ENCODE data around the gene LSAMP. TPM values are rescaled to one million over a fixed set of nuclear protein-coding genes. Genes with fewer than 3 reads are reported as not detected.

Gene LSAMP
- total RNA-seq, 1 donor from 2014 or later, result 24.6 TPM

- no peak for ATAC-seq
- TF ChIP-seq CTCF (IDR thresholded peaks at IDR 0.05), result no peak
- no peak for DNase-seq
Measured at GRCh38 chr3:116005404-116005803, 439.9 kb downstream of the LSAMP start.

GRCh38 chr3:116002235-116002634 lies 443.1 kb downstream of the LSAMP start:
- no peak overlapping the region for H3K27ac ChIP-seq
- no peaks in the 10 kb centered on the region for H3K4me1 ChIP-seq
- TF ChIP-seq CTCF (IDR thresholded peaks at IDR 0.05), result no peak
- H3K36me3 ChIP-seq, result no peaks in the 10 kb centered on the region
- DNase-seq (no peak), ATAC-seq (no peak)
- H3K4me3 ChIP-seq, result no peak overlapping the region
- intact Hi-C loops (cut with DNase I), result no loop called here
- H3K27me3 ChIP-seq, result no peaks in the 10 kb centered on the region
- H3K9me3 ChIP-seq, result no peaks in the 10 kb centered on the region

More at GRCh38 chr3:116005404-116005803, 439.9 kb downstream of the LSAMP start:
- no peaks in the 10 kb centered on the region for H3K27me3 ChIP-seq
- no peaks in the 10 kb centered on the region for H3K9me3 ChIP-seq
- H3K27ac ChIP-seq, result no peak overlapping the region
- no peak overlapping the region for H3K4me3 ChIP-seq
- intact Hi-C loops (cut with DNase I), result no loop called here
- H3K4me1 ChIP-seq, result no peaks in the 10 kb centered on the region
- H3K36me3 ChIP-seq, result no peaks in the 10 kb centered on the region

DNA sequence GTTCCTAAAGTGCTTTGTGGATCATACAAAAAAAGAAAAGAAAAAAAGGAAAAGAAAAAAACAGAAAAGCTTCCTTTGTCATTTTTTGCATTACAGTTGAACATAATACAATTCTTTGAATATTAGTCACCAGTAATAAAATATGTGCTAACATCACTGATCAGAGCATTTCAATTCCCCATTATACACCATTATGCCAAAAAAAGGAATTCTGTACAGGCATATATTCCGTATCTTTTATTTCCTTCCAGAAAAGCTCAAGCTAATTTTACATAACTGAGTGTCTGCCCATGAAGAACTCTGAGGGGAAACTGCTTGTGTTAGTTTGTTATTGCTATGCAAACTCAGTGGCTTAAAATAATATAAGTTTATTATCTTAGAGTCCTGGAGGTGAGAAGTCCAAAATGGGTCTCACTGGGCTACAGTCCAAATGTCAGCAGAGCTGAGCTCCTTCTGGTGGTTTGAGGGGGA lies 444.1 kb downstream of the LSAMP start:
- no peak for DNase-seq

DNA sequence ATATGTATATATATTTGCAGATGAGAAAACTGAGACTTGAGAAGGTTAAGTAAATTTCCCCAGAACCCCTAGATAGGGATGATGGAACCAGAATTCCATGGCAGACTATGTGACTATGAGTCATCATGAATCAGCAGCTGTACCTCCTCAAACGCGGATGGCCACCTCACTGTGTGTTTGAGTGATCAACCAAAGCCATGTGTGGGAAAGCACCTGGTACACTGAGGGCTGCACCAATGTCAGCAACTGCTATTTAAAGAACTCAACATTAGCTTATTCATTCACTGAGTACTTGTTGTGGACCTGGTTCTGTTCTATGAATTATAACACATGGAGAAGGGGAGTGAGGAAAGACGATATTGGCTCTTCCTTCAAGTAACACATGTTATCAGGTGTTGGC lies 445.0 kb downstream of the LSAMP start:
- DNase-seq (no peak), ATAC-seq (no peak)
- intact Hi-C loops (cut with DNase I), result no loop called here
- no peak for TF ChIP-seq CTCF (IDR thresholded peaks at IDR 0.05)
- no peaks in the 10 kb centered on the region for H3K27me3 ChIP-seq
- H3K4me3 ChIP-seq, result no peak overlapping the region
- H3K9me3 ChIP-seq, result no peaks in the 10 kb centered on the region
- no peaks in the 10 kb centered on the region for H3K4me1 ChIP-seq
- H3K36me3 ChIP-seq, result no peaks in the 10 kb centered on the region
- no peak overlapping the region for H3K27ac ChIP-seq

More for the DNA sequence above, 444.1 kb downstream of the LSAMP start:
- no peaks in the 10 kb centered on the region for H3K36me3 ChIP-seq
- H3K27me3 ChIP-seq, result no peaks in the 10 kb centered on the region
- H3K4me3 ChIP-seq, result no peak overlapping the region
- TF ChIP-seq CTCF (IDR thresholded peaks at IDR 0.05), result no peak
- H3K4me1 ChIP-seq, result no peaks in the 10 kb centered on the region
- no peaks in the 10 kb centered on the region for H3K9me3 ChIP-seq
- intact Hi-C loops (cut with DNase I), result no loop called here
- H3K27ac ChIP-seq, result no peak overlapping the region
- ATAC-seq, result no peak

DNA sequence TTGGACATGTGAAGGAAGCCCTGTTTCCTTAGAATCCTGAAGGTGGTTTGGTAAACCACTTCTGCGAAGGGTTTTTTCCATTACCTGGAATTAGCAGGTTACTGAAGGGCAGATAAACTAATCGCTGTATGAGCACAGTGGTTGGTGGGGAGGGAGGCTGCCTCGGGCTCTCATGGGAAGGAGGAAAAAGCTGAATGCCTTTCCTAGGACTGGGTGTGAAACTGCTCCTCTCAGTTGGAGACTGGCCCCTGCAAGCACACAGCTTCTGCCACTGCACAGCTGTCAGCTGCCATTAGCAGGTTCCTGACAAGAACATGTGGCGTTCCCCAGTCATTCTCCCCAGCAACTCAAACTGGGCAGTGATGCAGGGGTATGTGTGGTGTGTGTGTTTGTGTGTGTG lies 445.7 kb downstream of the LSAMP start:
- Histone ChIP-seq H3K4me3 (no peak overlapping the region), H3K36me3 (no peaks in the 10 kb centered on the region), H3K9me3 (no peaks in the 10 kb centered on the region), H3K27me3 (no peaks in the 10 kb centered on the region), H3K27ac (no peak overlapping the region), H3K4me1 (no peaks in the 10 kb centered on the region)
- intact Hi-C loops (cut with DNase I), result no loop called here
- no peak for TF ChIP-seq CTCF (IDR thresholded peaks at IDR 0.05)
- DNase-seq (no peak), ATAC-seq (peak; percentile 41)

DNA sequence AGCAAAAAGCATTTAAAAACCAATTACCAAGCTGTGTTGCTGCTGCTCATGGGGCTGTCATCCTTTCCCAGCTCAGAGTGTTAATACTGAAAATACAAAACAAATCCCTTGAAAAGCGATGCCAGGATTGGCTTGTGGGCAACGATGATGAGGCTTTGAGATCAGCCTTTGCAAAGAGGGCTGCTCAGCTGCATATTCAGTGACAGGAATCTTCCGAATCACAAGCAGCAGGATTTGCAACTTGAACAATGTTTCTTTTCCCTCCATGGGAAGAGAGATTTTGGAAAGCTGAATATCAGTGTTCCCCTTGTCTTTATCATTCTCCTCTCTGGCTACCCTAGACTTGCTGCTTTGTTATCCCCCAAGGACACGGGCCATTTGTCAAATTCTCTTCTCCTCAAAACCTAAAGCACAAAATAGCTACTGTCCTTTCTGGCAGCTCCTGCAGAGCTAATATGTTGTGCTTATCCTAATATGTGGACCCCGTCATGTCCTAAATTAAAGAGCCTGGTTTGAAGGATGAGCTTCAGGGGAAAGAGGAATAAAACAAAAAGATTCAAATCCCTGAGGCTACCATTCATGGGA lies 446.2 kb downstream of the LSAMP start:
- no peak for ATAC-seq
- H3K4me3 ChIP-seq, result no peak overlapping the region
- no peaks in the 10 kb centered on the region for H3K4me1 ChIP-seq
- DNase-seq, result no peak
- H3K9me3 ChIP-seq, result no peaks in the 10 kb centered on the region
- no peak for TF ChIP-seq CTCF (IDR thresholded peaks at IDR 0.05)
- no peak overlapping the region for H3K27ac ChIP-seq
- intact Hi-C loops (cut with DNase I), result no loop called here
- H3K36me3 ChIP-seq, result no peaks in the 10 kb centered on the region
- H3K27me3 ChIP-seq, result no peaks in the 10 kb centered on the region

Measured in upper lobe of right lung (tissue), 1 donor.